NCI-H1930 (cell line): ENCODE data around the gene ATP1A4.

ENCODE experiments used
- DNase-seq, 2 experiments: peaks; one replicate each; lab custom pipeline; 2025; lab: John Stamatoyannopoulos, UW

Gene ATP1A4

DNA sequence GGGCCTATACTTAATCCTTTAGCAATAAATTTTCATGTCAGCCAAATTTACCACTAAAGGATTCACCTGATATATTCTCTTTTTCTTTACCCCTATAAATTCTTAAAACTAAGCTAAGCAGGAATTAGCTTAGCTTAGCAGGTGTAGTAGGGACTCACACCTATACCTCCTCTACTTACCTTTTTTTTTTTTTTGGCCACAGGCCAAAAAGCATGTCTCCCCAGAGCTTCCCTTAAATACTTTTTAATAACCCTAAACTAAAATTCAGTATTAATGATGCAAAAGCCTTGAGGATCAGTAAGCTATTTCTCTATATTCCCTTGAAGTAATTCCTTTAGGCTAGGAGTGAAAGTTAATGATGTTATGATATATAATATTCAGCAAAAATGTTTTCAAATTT is 77.0 kb downstream of the ATP1A4 start:
- DNase-seq, result no peak

DNA sequence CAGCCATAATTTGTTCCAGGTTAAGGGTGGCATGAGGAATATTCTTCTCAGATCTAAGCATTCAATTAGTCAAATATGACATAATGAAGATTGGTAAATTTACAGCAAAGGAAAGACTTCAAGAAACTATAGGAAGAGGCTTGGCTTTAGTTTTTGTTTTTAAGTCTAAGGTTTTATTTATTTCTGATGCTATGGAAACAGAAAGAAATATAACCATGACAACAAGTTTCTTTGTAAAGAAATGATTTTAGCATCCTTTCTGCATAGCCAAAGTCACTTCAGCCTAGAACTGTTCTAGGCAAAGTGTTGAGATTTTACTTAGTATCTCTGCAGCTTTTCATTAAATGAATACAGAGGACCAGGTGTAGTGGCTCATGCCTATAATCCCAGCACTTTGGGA is 81.5 kb downstream of the ATP1A4 start:
- DNase-seq, result no peak
